Activated CD4-positive, alpha-beta memory T cell treated with anti-CD3 and anti-CD28 coated beads, Interleukin-2, amount 10 ng/mL, durations not matched to agents 7 days and 5 days (primary cell): ENCODE measurements around the gene DCAF12L2. TPM values are rescaled to one million over a fixed set of nuclear protein-coding genes. Genes with fewer than 3 reads are reported as not detected.
"Not testable (repeated sequence)": the region's sequence is repeated elsewhere in the genome, so short reads cannot be mapped to it uniquely, and the experiment has no call there.

Experiments used
- CTCF ChIA-PET: fragments of 350-600 bp; sonication (Branson Sonifier 250); formaldehyde crosslinking; loops from one replicate; lab custom pipeline; 2021; ENCODE audit warnings: antibody characterized with exemption, inconsistent platforms; lab: Charles Lee
- POLR2A ChIA-PET: fragments of 350-600 bp; sonication (Branson Sonifier 250); formaldehyde crosslinking; loops from one replicate; lab custom pipeline; 2021; ENCODE audit warnings: antibody characterized with exemption; lab: Charles Lee
- DNase-seq: peaks from one replicate; pipeline ENCODE4 v3.0.0-alpha.2; 2020
- H3K27ac Mint-ChIP-seq: one replicate; pipeline ENCODE4 v1.8.0; 2021; ENCODE audit warnings: mild to moderate bottlenecking, mixed read lengths
- H3K27me3 Mint-ChIP-seq: one replicate; pipeline ENCODE4 v1.8.0; 2021; ENCODE audit warnings: mixed read lengths
- H3K36me3 Mint-ChIP-seq: one replicate; pipeline ENCODE4 v1.8.0; 2021; ENCODE audit warnings: low read depth, mixed read lengths
- H3K4me1 Mint-ChIP-seq: one replicate; pipeline ENCODE4 v1.8.0; 2021; ENCODE audit warnings: mixed read lengths
- H3K4me3 Mint-ChIP-seq: one replicate; pipeline ENCODE4 v1.8.0; 2021; ENCODE audit warnings: mild to moderate bottlenecking, mixed read lengths
- H3K9me3 Mint-ChIP-seq: one replicate; pipeline ENCODE4 v1.8.0; 2021; ENCODE audit warnings: mixed read lengths
- total RNA-seq, 2 experiments: library from RNA; stranded (reverse); gene quantifications; one replicate each; pipeline ENCODE4 v1.2.3, GENCODE V29; 2021

The DCAF12L2 gene
- total RNA-seq = not detected

- no peak for DNase-seq
- H3K4me1 Mint-ChIP-seq = no peaks in the 10 kb centered on the region
Observed at GRCh38 chrX:126165721-126166461, at the start of gene DCAF12L2. TSS of gene DCAF12L2 (minus strand) at chrX:126166289. CDS start at chrX:126165924, 365 bp downstream.

GRCh38 chrX:126190888-126191287, 24.8 kb upstream of the DCAF12L2 start:
- DNase-seq, POLR2A ChIA-PET, H3K4me1 Mint-ChIP-seq, H3K27ac Mint-ChIP-seq, H3K27me3 Mint-ChIP-seq, H3K9me3 Mint-ChIP-seq, H3K36me3 Mint-ChIP-seq, H3K4me3 Mint-ChIP-seq, CTCF ChIA-PET: not testable (repeated sequence)

More at GRCh38 chrX:126165721-126166461, at the start of gene DCAF12L2:
- POLR2A ChIA-PET = no interaction called here
- CTCF ChIA-PET = no interaction called here
- H3K36me3 Mint-ChIP-seq = no peaks in the 10 kb centered on the region
- peaks cover 1% of the 10 kb centered on the region for H3K27me3 Mint-ChIP-seq
- no peak within 1 kb of the TSS for H3K27ac Mint-ChIP-seq
- H3K4me3 Mint-ChIP-seq = no peak within 1 kb of the TSS
- H3K9me3 Mint-ChIP-seq = no peaks in the 10 kb centered on the region

DNA sequence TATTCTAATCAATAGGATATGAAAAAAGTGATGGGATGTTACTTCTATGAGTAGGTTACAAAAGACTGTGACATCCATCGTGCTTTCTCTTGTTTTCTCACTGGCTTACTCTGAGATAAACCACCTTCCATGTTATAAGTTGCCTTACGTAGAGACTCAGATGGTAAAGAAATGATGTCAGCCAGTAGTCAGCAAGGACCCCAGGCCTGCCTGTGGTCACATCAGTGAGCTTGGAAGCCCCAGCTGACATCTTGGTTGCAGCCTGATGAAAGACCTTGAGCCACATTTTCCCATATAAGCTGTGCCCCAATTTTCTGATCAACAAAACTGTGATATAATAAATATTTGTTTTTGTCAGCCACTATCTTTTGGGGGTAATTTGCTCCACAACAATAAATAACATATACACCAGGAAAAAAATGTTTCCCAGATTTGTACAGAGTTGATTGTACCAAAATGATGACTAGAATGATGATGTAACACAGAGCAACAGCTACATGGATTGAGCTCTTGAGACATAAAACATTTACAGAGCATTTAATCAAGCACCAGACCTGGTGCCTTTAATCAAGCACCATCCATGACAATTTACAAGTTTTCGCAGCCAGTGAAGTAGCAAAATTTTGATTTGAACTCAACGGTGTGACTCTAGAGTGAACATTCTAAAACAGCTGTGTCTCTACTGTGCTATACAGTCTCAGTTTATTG, 11.2 kb upstream of the DCAF12L2 start:
- DNase-seq = no peak
- no peak overlapping the region for H3K27ac Mint-ChIP-seq
- no peaks in the 10 kb centered on the region for H3K4me1 Mint-ChIP-seq
- H3K4me3 Mint-ChIP-seq = no peak overlapping the region
- H3K27me3 Mint-ChIP-seq = no peaks in the 10 kb centered on the region
- no peaks in the 10 kb centered on the region for H3K36me3 Mint-ChIP-seq
- POLR2A ChIA-PET = no interaction called here
- CTCF ChIA-PET = no interaction called here
- no peaks in the 10 kb centered on the region for H3K9me3 Mint-ChIP-seq

DNA sequence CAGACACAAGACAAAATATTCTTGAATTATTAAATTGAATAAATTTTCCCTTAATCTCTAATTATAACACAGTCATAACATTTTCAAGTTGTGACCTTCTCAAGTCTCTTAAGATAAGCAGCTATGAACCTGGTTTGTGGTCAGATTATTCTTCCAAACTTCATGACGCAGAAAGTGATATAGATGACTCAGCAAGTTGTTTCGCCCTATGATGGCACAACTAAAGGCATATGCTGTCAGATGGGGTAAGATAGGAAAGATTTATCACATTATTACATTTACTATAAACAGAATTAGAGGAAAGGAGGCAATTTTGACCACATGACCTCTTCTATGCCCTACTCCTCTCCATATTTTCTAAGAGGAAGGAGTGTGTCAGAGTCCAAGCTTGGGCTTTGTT, 4.6 kb upstream of the DCAF12L2 start:
- Mint-ChIP-seq H3K4me1 (no peaks in the 10 kb centered on the region), H3K27ac (no peak overlapping the region), H3K36me3 (no peaks in the 10 kb centered on the region), H3K4me3 (no peak overlapping the region), H3K27me3 (peaks cover 1% of the 10 kb centered on the region), H3K9me3 (no peaks in the 10 kb centered on the region)
- DNase-seq = no peak
- ChIA-PET CTCF (no interaction called here), POLR2A (no interaction called here)

DNA sequence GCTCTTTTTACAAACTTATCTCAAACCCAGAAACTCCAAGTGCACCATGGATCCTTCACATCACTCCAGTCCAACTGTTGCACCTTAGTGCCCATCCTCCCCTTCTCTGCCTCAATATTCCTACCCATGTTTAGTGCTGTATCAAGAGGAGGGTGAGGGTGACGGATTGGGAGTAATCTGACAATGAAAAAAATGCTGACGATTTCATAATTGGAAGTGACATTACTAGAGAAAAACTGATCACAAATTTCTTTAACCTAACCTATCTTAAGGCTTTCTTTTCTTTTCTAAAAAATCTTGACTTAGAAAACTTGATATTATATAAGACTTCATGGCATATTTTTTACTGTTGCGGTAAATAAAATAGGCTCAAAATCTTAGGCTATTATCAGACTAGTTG, 1.5 kb upstream of the DCAF12L2 start:
- ChIA-PET POLR2A (no interaction called here), CTCF (no interaction called here)
- Mint-ChIP-seq H3K27ac (no peak overlapping the region), H3K4me3 (no peak overlapping the region), H3K4me1 (no peaks in the 10 kb centered on the region), H3K9me3 (no peaks in the 10 kb centered on the region), H3K36me3 (no peaks in the 10 kb centered on the region), H3K27me3 (peaks cover 1% of the 10 kb centered on the region)
- no peak for DNase-seq

DNA sequence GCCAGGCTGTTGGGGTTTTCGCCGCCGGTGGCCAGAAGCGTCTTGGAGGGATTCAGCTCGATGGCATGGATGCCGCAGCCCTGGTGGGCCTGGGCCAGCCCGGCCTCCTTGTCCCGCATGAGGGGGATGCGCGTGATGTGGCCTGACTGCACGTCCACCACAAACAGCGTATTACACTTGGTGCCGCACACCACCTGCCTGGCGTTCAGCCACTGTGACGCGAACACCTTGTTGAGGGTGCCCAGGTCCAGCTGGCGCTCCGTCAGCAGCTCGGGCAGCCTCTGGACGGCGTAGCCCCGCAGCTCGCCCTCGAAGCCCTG, 728 bp downstream of the DCAF12L2 start:
- ChIA-PET CTCF (no interaction called here), POLR2A (no interaction called here)
- DNase-seq = no peak
- Mint-ChIP-seq H3K27ac (no peak overlapping the region), H3K27me3 (peaks cover 1% of the 10 kb centered on the region), H3K9me3 (no peaks in the 10 kb centered on the region), H3K4me3 (no peak overlapping the region), H3K4me1 (no peaks in the 10 kb centered on the region), H3K36me3 (no peaks in the 10 kb centered on the region)

DNA sequence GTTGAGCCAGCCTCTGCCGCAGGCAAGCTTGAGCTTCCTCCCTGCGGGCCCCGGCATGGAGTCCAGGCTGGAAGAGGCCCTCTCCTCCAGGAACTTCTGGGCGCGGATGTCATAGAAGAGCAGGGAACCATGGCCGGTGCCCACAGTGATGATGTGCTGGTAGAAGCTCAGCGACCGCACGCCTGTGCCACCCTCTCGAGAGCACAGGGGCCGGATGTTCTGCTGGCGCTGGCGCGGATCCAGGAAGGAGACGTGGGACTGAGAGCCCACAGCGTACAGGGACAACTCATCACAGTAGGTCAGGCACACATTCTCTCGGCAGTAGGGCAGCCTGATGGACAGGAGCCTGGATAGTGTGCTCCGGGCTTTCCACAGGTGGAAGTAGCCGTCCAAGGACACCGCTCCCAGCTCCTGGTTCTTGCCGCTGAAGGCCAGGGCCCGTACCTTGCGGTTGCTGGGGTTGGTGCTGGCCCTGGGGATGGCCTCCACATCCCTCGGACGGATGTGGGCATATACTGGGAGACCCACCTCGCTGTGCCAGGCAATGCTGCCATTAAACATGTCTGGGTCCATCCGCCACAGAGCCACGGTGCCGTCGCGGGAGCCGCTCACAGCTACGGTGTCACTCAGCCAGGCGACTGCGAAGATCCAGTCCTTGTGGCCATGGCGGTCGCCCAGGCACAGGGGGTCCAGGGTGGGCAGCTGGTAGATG, 1.2 kb downstream of the DCAF12L2 start:
- Mint-ChIP-seq H3K4me1 (no peaks in the 10 kb centered on the region), H3K36me3 (no peaks in the 10 kb centered on the region), H3K27ac (no peak overlapping the region), H3K9me3 (no peaks in the 10 kb centered on the region), H3K4me3 (no peak overlapping the region), H3K27me3 (peaks cover 1% of the 10 kb centered on the region)
- ChIA-PET POLR2A (no interaction called here), CTCF (no interaction called here)
- DNase-seq = no peak

GRCh38 chrX:126164226-126164625, 1.9 kb downstream of the DCAF12L2 start:
- CTCF ChIA-PET = no interaction called here
- Mint-ChIP-seq H3K9me3 (no peaks in the 10 kb centered on the region), H3K27ac (no peak overlapping the region), H3K36me3 (no peaks in the 10 kb centered on the region), H3K4me3 (no peak overlapping the region), H3K27me3 (peaks cover 1% of the 10 kb centered on the region), H3K4me1 (no peaks in the 10 kb centered on the region)
- DNase-seq = no peak
- POLR2A ChIA-PET = no interaction called here

DNA sequence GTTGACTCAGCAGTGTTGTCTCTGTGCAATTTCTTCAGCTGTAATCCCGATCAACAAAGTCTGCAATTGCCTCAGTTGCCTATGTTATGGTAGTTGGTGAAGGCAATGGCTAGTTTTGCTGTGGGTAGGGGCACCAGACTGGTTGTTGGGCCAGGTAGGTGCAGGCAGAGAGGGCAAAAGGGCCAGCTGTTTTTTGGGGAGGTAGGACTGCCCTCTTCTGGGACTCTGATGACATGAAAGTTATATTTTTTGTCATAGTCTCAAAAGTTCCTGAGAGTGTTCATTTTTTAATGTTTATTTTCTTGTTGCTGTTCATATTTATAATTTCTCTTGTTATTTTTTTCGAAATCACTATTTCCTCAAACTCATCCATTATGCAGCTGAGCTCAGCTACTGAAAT, 25.1 kb downstream of the DCAF12L2 start:
- no peak for DNase-seq
- Mint-ChIP-seq H3K27ac (no peak overlapping the region), H3K36me3 (no peaks in the 10 kb centered on the region), H3K4me1 (no peaks in the 10 kb centered on the region), H3K4me3 (no peak overlapping the region), H3K9me3 (no peaks in the 10 kb centered on the region), H3K27me3 (no peaks in the 10 kb centered on the region)
- ChIA-PET POLR2A (no interaction called here), CTCF (no interaction called here)

- CTCF ChIA-PET = no interaction called here
- POLR2A ChIA-PET = no interaction called here
- H3K27ac Mint-ChIP-seq = no peak overlapping the region
- no peaks in the 10 kb centered on the region for H3K4me1 Mint-ChIP-seq
- H3K4me3 Mint-ChIP-seq = no peak overlapping the region
- no peaks in the 10 kb centered on the region for H3K36me3 Mint-ChIP-seq
- H3K27me3 Mint-ChIP-seq = no peaks in the 10 kb centered on the region
- no peaks in the 10 kb centered on the region for H3K9me3 Mint-ChIP-seq
- no peak for DNase-seq
Observed at GRCh38 chrX:126137899-126138298, 28.2 kb downstream of the DCAF12L2 start.

DNA sequence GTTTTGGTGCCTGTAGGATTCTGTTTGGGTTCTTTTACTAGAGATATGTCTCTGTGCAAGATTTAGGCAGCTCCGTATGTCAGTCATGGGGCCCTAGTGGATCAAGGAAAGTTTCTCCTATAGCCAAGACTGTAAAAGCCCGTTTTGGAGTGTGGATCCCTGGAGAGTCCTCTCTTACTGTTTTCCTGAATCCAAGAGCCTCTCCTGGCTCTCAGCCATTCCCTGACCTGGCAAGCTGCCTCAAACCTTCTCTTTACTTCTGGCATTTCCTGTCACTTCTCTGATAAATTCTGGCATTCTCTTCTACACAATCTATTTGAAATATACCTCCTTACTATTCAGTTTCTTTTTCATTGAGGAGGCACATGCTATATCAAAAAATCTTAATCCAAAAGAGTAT, 41.4 kb downstream of the DCAF12L2 start:
- CTCF ChIA-PET = no interaction called here
- no peak overlapping the region for H3K27ac Mint-ChIP-seq
- H3K27me3 Mint-ChIP-seq = no peaks in the 10 kb centered on the region
- no peaks in the 10 kb centered on the region for H3K36me3 Mint-ChIP-seq
- POLR2A ChIA-PET = no interaction called here
- H3K4me1 Mint-ChIP-seq = no peaks in the 10 kb centered on the region
- DNase-seq = no peak
- no peak overlapping the region for H3K4me3 Mint-ChIP-seq
- no peaks in the 10 kb centered on the region for H3K9me3 Mint-ChIP-seq
